HCT116 (cell line): ENCODE results near the gene ZNF646.

Experiments
- CTCF ChIP-seq, 3 experiments: fragments of 200-600 bp in 1 of 3; sonication (generic) in 1 of 3; IDR thresholded peaks in 2 of 3; conservative IDR thresholded peaks in 1 of 3; 2 replicates each; pipeline ENCODE4 v1.5.1; 2012 to 2017; ENCODE audit warnings: low read depth in 2 of 3, low read length in 2 of 3, antibody characterized with exemption in 1 of 3, borderline replicate concordance in 1 of 3, control low read depth in 1 of 3, mild to moderate bottlenecking in 1 of 3, mixed read lengths in 1 of 3, mixed run types in 1 of 3, moderate library complexity in 1 of 3; ENCODE audit not compliant: insufficient read depth in 1 of 3
- ELF1 ChIP-seq: IDR thresholded peaks from 2 replicates; pipeline ENCODE4 v1.6.1; 2012; ENCODE audit warnings: low read depth, borderline replicate concordance
- EZH2 ChIP-seq: fragments of 200-600 bp; sonication (generic); IDR thresholded peaks from 2 replicates; pipeline ENCODE4 v1.6.1; 2017; ENCODE audit warnings: antibody characterized with exemption, mixed run types
- MAX ChIP-seq: IDR thresholded peaks from 2 replicates; pipeline ENCODE4 v1.6.1; 2012
- POLR2A ChIP-seq: IDR thresholded peaks from 2 replicates; pipeline ENCODE4 v1.7.0; 2011; ENCODE audit warnings: borderline replicate concordance; ENCODE audit not compliant: insufficient read depth, insufficient read length; ENCODE audit errors: extremely low read depth
- POLR2AphosphoS5 ChIP-seq: IDR thresholded peaks from 2 replicates; pipeline ENCODE4 v1.6.1; 2011; ENCODE audit warnings: mild to moderate bottlenecking, low read depth, low read length, moderate library complexity
- REST ChIP-seq: IDR thresholded peaks from 2 replicates; pipeline ENCODE4 v1.6.1; 2012; ENCODE audit warnings: low read depth
- SIN3A ChIP-seq: IDR thresholded peaks from 2 replicates; pipeline ENCODE4 v1.6.1; 2012; ENCODE audit warnings: low read depth
- SP1 ChIP-seq: IDR thresholded peaks from 2 replicates; pipeline ENCODE4 v1.6.1; 2012; ENCODE audit warnings: low read depth
- SRF ChIP-seq: IDR thresholded peaks from 2 replicates; pipeline ENCODE4 v1.6.1; 2012; ENCODE audit warnings: low read depth
- TCF7L2 ChIP-seq: IDR thresholded peaks from 2 replicates; pipeline ENCODE4 v1.7.0; 2011; ENCODE audit warnings: borderline replicate concordance, inconsistent platforms; ENCODE audit not compliant: insufficient read depth, insufficient read length; ENCODE audit errors: extremely low read depth
- YY1 ChIP-seq: IDR thresholded peaks from 2 replicates; pipeline ENCODE4 v1.6.1; 2011; ENCODE audit warnings: low read length, low read depth, moderate library complexity, mild to moderate bottlenecking; ENCODE audit not compliant: insufficient replicate concordance; ENCODE audit errors: extremely low read depth

GRCh38 chr16:31085873-31086628 lies 11.8 kb downstream of the ZNF646 start:
- no peak for TF ChIP-seq POLR2A
- no peak for TF ChIP-seq TCF7L2
- no peak for TF ChIP-seq SRF
- no peak for TF ChIP-seq CTCF (IDR thresholded peaks at IDR 0.05 in 2 of 3, conservative IDR thresholded peaks at IDR 0.05 in 1 of 3; ENCODE audit: borderline replicate concordance in 1 of 3, insufficient read depth in 1 of 3, low read depth in 2 of 3, low read length in 2 of 3)
- TF ChIP-seq YY1 = no peak
- no peak for TF ChIP-seq SIN3A
- TF ChIP-seq EZH2 = no peak
- no peak for TF ChIP-seq POLR2AphosphoS5
- no peak for TF ChIP-seq ELF1
- no peak for TF ChIP-seq MAX
- no peak for TF ChIP-seq REST
- no peak for TF ChIP-seq SP1
